Fibroblast of gingiva (primary cell): ENCODE results near the gene TAS2R46.
"Not testable (repeated sequence)": the region's sequence is repeated elsewhere in the genome, so short reads cannot be mapped to it uniquely, and the experiment has no call there.

Experiments
- DNase-seq: peaks from one replicate; pipeline ENCODE4 v3.0.0-alpha.2; 2011; ENCODE audit warnings: low read depth

TAS2R46 gene

DNA sequence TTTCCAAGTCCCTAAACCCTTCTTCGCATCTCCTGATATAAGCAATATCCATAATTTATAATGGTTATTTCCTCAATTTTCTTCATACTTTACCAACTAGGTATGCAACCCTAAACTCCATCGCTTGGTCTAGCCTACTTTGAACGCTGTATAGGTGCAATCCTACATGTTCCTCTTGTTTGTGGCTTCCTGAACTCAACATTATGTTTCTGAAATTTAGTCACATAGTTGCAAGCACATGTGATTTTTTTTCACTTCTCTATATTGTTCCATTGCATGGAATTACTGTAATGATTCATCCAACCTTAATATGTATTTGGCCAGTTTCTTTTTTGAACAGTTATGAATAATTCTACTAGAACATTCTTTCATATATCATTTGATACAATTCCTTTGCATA lies 28.1 kb downstream of the TAS2R46 start:
- not testable (repeated sequence) for DNase-seq

DNA sequence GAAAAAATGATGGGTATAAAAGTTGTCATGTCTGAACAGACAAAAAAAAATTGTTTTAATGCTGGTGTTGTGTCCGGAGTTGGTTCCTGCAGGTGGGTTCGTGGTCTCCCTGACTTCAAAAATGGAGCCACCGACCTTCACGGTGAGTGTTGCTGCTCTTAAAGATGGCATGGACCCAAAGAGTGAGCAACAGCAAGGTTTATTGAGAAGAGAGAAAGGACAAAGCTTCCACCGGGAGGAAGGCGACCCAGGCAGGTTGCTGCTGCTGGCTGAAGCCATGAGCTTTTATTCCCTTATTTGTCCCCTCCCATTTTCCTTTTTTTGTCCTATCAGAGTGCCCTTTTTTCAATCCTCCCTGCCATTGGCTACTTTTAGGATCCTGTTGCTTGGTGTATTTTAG lies 30.8 kb downstream of the TAS2R46 start, which contains the start of gene TAS2R31:
TSS of gene TAS2R31 (minus strand) at position 101 of the 400 bp plus-strand sequence. CDS start at position 29, 72 bp downstream.
- DNase-seq: no peak

DNA sequence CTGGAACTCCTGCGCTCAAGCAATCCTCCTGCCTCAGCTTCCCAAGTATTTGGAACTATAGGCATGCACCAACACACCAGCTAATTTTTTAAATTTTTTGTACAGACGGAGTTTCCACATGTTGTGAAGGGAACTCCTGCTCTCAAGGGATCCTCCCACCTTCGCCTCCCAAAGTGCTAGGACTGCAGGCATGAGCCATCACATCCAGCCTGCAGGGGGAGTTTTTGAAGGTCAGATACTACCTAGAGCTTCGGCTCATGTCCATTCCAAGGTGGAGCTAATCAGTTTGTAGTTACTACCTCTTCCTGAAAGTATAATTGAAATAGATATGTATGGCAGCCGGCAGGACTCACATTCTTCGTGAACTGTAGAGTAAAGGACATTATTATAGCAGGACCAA lies 36.0 kb downstream of the TAS2R46 start:
- DNase-seq: no peak

DNA sequence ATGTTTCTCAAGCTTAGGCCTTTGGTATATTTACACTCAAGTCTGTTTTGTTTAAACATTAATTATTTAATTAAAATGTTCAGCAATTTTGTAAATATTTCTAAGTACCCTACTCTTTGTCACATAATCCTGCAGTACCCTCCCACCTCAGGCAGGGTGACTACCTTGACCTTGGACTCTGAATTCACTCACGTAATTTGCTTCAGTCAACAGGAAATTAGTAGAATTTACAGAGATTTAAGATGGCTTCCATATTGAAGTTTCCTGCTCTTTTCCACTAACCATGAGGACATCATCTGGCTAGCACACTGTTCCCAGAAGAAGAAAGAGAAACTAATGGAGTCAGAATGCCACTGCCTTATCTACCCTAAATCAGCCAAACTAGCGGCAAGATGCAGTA lies 38.7 kb downstream of the TAS2R46 start:
- DNase-seq: no peak

DNA sequence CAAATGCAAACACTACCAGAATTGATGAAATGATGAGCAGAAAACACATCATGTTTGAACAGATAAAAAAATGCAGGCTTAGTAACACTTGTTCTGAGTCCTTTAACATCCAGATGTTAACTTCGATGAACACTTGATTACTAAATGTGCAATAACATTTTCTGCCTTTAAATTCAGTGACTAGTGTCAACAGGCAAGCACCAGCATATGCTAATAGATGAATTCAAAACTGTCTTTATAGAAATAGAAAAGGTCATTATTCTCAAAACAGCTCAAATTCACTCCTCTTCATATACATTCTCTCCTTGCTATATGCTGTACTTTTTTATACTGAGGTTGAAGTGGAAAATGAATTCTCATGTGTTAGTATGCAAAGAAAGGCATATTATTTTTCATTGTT lies 39.6 kb downstream of the TAS2R46 start, which contains the start of gene TAS2R19:
TSS of gene TAS2R19 (minus strand) at position 101 of the 400 bp plus-strand sequence. CDS start at position 52, 49 bp downstream.
- no peak for DNase-seq

DNA sequence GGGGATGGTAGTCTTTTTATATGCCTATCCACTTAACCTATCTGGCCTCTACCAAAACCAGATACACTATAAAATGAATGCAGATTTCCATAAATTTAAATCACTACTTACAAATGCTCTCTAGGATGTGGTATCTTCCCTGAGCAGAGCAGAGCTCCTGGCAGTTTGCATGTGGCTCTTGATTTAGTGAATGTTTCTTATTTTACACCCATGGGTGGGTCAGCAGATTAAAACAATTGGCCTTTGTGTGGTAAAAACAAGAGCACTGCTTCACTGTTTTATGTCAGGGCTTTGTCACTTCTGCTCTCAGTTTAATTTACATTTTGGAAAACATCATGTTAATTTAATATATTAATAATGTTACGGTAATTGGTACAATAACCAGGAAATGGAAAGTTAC lies 45.2 kb downstream of the TAS2R46 start:
- DNase-seq: no peak

DNA sequence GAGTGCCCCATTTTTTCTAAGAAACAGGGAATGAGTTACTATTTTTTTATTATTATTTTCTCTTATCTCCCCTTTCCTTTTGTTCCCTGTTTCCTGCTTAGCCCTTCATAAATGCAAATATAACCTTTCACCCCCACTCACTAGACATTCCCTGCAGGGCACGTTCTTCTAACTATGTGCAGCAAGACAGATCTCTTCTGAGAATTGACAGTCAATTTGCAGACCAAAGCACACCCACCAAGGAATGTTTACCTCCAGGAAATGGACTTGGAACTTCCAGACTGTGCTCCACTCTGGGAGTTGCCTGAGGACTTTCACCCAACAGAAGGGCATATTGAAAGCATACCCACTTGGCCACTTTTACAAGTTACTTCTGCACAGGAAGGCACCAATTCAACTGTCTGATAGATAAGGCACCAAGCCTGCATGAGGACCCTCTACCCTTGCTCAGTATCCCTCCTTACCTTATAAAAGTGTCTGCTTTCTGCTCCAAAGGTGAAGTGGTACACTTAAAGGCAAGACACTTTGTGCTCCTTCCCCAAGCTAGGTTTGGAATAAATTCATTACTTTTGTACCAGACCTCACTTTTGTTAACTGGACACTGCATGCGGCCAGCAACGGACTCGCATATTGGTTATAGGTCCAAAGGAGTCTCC lies 46.2 kb downstream of the TAS2R46 start:
- DNase-seq: no peak

DNA sequence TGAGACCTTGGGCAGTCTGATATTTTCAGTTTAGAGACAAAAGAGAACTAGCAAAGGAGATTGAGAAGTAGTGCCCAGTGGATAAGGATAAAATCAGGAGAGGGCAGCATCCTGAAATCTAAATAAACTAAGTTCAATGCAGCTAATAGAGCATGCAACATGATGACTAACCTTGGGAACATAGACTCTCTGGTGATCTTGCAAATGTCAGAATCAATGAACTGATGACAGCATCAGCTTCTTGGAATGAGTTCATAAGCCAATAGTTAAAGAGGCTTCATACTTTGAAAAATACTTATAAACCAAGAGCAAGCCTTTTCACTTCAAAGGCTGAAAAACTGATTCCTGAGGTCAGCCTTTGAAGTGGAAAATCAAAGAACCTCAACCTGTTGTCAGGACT lies 47.9 kb downstream of the TAS2R46 start:
- no peak for DNase-seq
